ENCODE results near the gene DLG5. TPM values are rescaled to one million over a fixed set of nuclear protein-coding genes. Genes with fewer than 3 reads are reported as not detected.
A peak's percentile ranks its signal among the peaks of the same experiment; 100 is the strongest.

Gene DLG5
- total RNA-seq, 1 donor from 2014 or later: 60.5 TPM

- Mint-ChIP-seq H3K9me3 (ENCODE audit: low read depth) (no peaks in the 10 kb centered on the region), H3K27ac (ENCODE audit: unreplicated experiment) (no peak overlapping the region), H3K36me3 (ENCODE audit: low read depth) (peaks cover 18% of the 10 kb centered on the region), H3K4me3 (ENCODE audit: unreplicated experiment) (no peak overlapping the region), H3K4me1 (ENCODE audit: low read depth) (peaks cover 6% of the 10 kb centered on the region), H3K27me3 (ENCODE audit: low read depth) (no peaks in the 10 kb centered on the region)
- peak; percentile 35 for DNase-seq (ENCODE audit: low spot score)
- no peak for TF ChIP-seq CTCF (IDR thresholded peaks at IDR 0.05)
Observed at GRCh38 chr10:77825965-77826364, 100.6 kb downstream of the DLG5 start.

- no peak for DNase-seq (ENCODE audit: low spot score)
- Mint-ChIP-seq H3K27ac (ENCODE audit: unreplicated experiment) (no peak overlapping the region), H3K9me3 (ENCODE audit: low read depth) (no peaks in the 10 kb centered on the region), H3K36me3 (ENCODE audit: low read depth) (peaks cover 21% of the 10 kb centered on the region), H3K4me3 (ENCODE audit: unreplicated experiment) (no peak overlapping the region), H3K27me3 (ENCODE audit: low read depth) (no peaks in the 10 kb centered on the region), H3K4me1 (ENCODE audit: low read depth) (peaks cover 6% of the 10 kb centered on the region)
- no peak for TF ChIP-seq CTCF (IDR thresholded peaks at IDR 0.05)
Observed at GRCh38 chr10:77824908-77825307, 101.6 kb downstream of the DLG5 start.

- H3K36me3 Mint-ChIP-seq (ENCODE audit: low read depth): peaks cover 22% of the 10 kb centered on the region
- no peak for TF ChIP-seq CTCF (IDR thresholded peaks at IDR 0.05)
- H3K27ac Mint-ChIP-seq (ENCODE audit: unreplicated experiment): no peak overlapping the region
Observed at GRCh38 chr10:77823811-77824542, 102.6 kb downstream of the DLG5 start.

GRCh38 chr10:77821551-77821950 lies 105.0 kb downstream of the DLG5 start:
- Mint-ChIP-seq H3K9me3 (ENCODE audit: low read depth) (no peaks in the 10 kb centered on the region), H3K4me1 (ENCODE audit: low read depth) (peaks cover 3% of the 10 kb centered on the region), H3K27me3 (ENCODE audit: low read depth) (no peaks in the 10 kb centered on the region), H3K36me3 (ENCODE audit: low read depth) (peaks cover 36% of the 10 kb centered on the region), H3K27ac (ENCODE audit: unreplicated experiment) (no peak overlapping the region), H3K4me3 (ENCODE audit: unreplicated experiment) (no peak overlapping the region)
- DNase-seq (ENCODE audit: low spot score): no peak
- no peak for TF ChIP-seq CTCF (IDR thresholded peaks at IDR 0.05)

More at GRCh38 chr10:77823811-77824542, 102.6 kb downstream of the DLG5 start:
- DNase-seq (ENCODE audit: low spot score): peak; percentile 35
- Mint-ChIP-seq H3K9me3 (ENCODE audit: low read depth) (no peaks in the 10 kb centered on the region), H3K27me3 (ENCODE audit: low read depth) (no peaks in the 10 kb centered on the region), H3K4me1 (ENCODE audit: low read depth) (peaks cover 6% of the 10 kb centered on the region), H3K4me3 (ENCODE audit: unreplicated experiment) (no peak overlapping the region)

- TF ChIP-seq CTCF (IDR thresholded peaks at IDR 0.05): no peak
- H3K36me3 Mint-ChIP-seq (ENCODE audit: low read depth): peaks cover 39% of the 10 kb centered on the region
- H3K27ac Mint-ChIP-seq (ENCODE audit: unreplicated experiment): no peak overlapping the region
- peaks cover 1% of the 10 kb centered on the region for H3K4me1 Mint-ChIP-seq (ENCODE audit: low read depth)
- no peaks in the 10 kb centered on the region for H3K9me3 Mint-ChIP-seq (ENCODE audit: low read depth)
- DNase-seq (ENCODE audit: low spot score): peak; percentile 75
- H3K27me3 Mint-ChIP-seq (ENCODE audit: low read depth): no peaks in the 10 kb centered on the region
- H3K4me3 Mint-ChIP-seq (ENCODE audit: unreplicated experiment): no peak overlapping the region
Observed at GRCh38 chr10:77821036-77821435, 105.5 kb downstream of the DLG5 start.
